ENCODE measurements around the gene NFYB.
"Not testable (repeated sequence)": the region's sequence is repeated elsewhere in the genome, so short reads cannot be mapped to it uniquely, and the experiment has no call there.

Gene NFYB

GRCh38 chr12:104172570-104172947, 34.5 kb upstream of the NFYB start:
- Histone ChIP-seq H3K4me1 (ENCODE audit: insufficient read depth, low read length) (no peaks in the 10 kb centered on the region), H3K4me3 (ENCODE audit: low read length) (no peak overlapping the region), H3K27ac (ENCODE audit: low read length) (no peak overlapping the region), H3K9ac (ENCODE audit: low read depth, low read length) (no peak overlapping the region), H3K36me3 (ENCODE audit: insufficient read depth, low read depth, low read length) (no peaks in the 10 kb centered on the region), H3K27me3 (ENCODE audit: insufficient read depth, low read length) (no peaks in the 10 kb centered on the region), H3K9me3 (ENCODE audit: insufficient read depth, low read depth, low read length) (no peaks in the 10 kb centered on the region)

GRCh38 chr12:104171785-104172569, 34.0 kb upstream of the NFYB start:
- Histone ChIP-seq H3K27me3 (ENCODE audit: insufficient read depth, low read length) (no peaks in the 10 kb centered on the region), H3K4me3 (ENCODE audit: low read length) (no peak overlapping the region), H3K27ac (ENCODE audit: low read length) (no peak overlapping the region)

GRCh38 chr12:104168596-104168995, 30.6 kb upstream of the NFYB start:
- Histone ChIP-seq H3K9ac (ENCODE audit: low read depth, low read length) (no peak overlapping the region), H3K4me3 (ENCODE audit: low read length) (no peak overlapping the region), H3K36me3 (ENCODE audit: insufficient read depth, low read depth, low read length) (no peaks in the 10 kb centered on the region), H3K9me3 (ENCODE audit: insufficient read depth, low read depth, low read length) (no peaks in the 10 kb centered on the region), H3K4me1 (ENCODE audit: insufficient read depth, low read length) (no peaks in the 10 kb centered on the region; the same call in 1 of the 2 replicates), H3K27ac (ENCODE audit: low read length) (no peak overlapping the region), H3K27me3 (ENCODE audit: insufficient read depth, low read length) (no peaks in the 10 kb centered on the region)

More at GRCh38 chr12:104171785-104172569, 34.0 kb upstream of the NFYB start:
- H3K36me3 ChIP-seq (ENCODE audit: insufficient read depth, low read depth, low read length) = no peaks in the 10 kb centered on the region
- H3K4me1 ChIP-seq (ENCODE audit: insufficient read depth, low read length) = no peaks in the 10 kb centered on the region
- no peaks in the 10 kb centered on the region for H3K9me3 ChIP-seq (ENCODE audit: insufficient read depth, low read depth, low read length)
- no peak overlapping the region for H3K9ac ChIP-seq (ENCODE audit: low read depth, low read length)

- H3K36me3 ChIP-seq (ENCODE audit: insufficient read depth, low read depth, low read length) = no peaks in the 10 kb centered on the region
- no peak overlapping the region for H3K4me3 ChIP-seq (ENCODE audit: low read length)
- H3K9ac ChIP-seq (ENCODE audit: low read depth, low read length) = no peak overlapping the region
Measured at GRCh38 chr12:104167519-104168458, 29.8 kb upstream of the NFYB start.

GRCh38 chr12:104166465-104166864, 28.5 kb upstream of the NFYB start:
- no peaks in the 10 kb centered on the region; the same call in 1 of the 2 replicates for H3K4me1 ChIP-seq (ENCODE audit: insufficient read depth, low read length)
- no peak overlapping the region for H3K9ac ChIP-seq (ENCODE audit: low read depth, low read length)
- H3K27me3 ChIP-seq (ENCODE audit: insufficient read depth, low read length) = no peaks in the 10 kb centered on the region
- H3K27ac ChIP-seq (ENCODE audit: low read length) = no peak overlapping the region
- H3K9me3 ChIP-seq (ENCODE audit: insufficient read depth, low read depth, low read length) = no peaks in the 10 kb centered on the region
- H3K4me3 ChIP-seq (ENCODE audit: low read length) = no peak overlapping the region
- H3K36me3 ChIP-seq (ENCODE audit: insufficient read depth, low read depth, low read length) = no peaks in the 10 kb centered on the region

More at GRCh38 chr12:104167519-104168458, 29.8 kb upstream of the NFYB start:
- no peaks in the 10 kb centered on the region for H3K27me3 ChIP-seq (ENCODE audit: insufficient read depth, low read length)
- H3K27ac ChIP-seq (ENCODE audit: low read length) = no peak overlapping the region
- no peaks in the 10 kb centered on the region for H3K9me3 ChIP-seq (ENCODE audit: insufficient read depth, low read depth, low read length)
- H3K4me1 ChIP-seq (ENCODE audit: insufficient read depth, low read length) = no peaks in the 10 kb centered on the region; the same call in 1 of the 2 replicates

GRCh38 chr12:104165801-104166200, 27.8 kb upstream of the NFYB start:
- Histone ChIP-seq H3K9ac (ENCODE audit: low read depth, low read length) (no peak overlapping the region), H3K9me3 (ENCODE audit: insufficient read depth, low read depth, low read length) (no peaks in the 10 kb centered on the region), H3K27me3 (ENCODE audit: insufficient read depth, low read length) (no peaks in the 10 kb centered on the region), H3K27ac (ENCODE audit: low read length) (no peak overlapping the region), H3K4me1 (ENCODE audit: insufficient read depth, low read length) (no peaks in the 10 kb centered on the region; the same call in 1 of the 2 replicates), H3K36me3 (ENCODE audit: insufficient read depth, low read depth, low read length) (no peaks in the 10 kb centered on the region), H3K4me3 (ENCODE audit: low read length) (no peak overlapping the region)

GRCh38 chr12:104164634-104165033, 26.6 kb upstream of the NFYB start:
- no peaks in the 10 kb centered on the region for H3K27me3 ChIP-seq (ENCODE audit: insufficient read depth, low read length)
- no peaks in the 10 kb centered on the region; the same call in 1 of the 2 replicates for H3K4me1 ChIP-seq (ENCODE audit: insufficient read depth, low read length)
- no peak overlapping the region for H3K27ac ChIP-seq (ENCODE audit: low read length)
- no peaks in the 10 kb centered on the region for H3K36me3 ChIP-seq (ENCODE audit: insufficient read depth, low read depth, low read length)
- no peak overlapping the region for H3K4me3 ChIP-seq (ENCODE audit: low read length)
- no peaks in the 10 kb centered on the region for H3K9me3 ChIP-seq (ENCODE audit: insufficient read depth, low read depth, low read length)
- H3K9ac ChIP-seq (ENCODE audit: low read depth, low read length) = no peak overlapping the region

GRCh38 chr12:104163631-104164030, 25.6 kb upstream of the NFYB start:
- no peak overlapping the region for H3K27ac ChIP-seq (ENCODE audit: low read length)
- no peak overlapping the region for H3K9ac ChIP-seq (ENCODE audit: low read depth, low read length)
- H3K36me3 ChIP-seq (ENCODE audit: insufficient read depth, low read depth, low read length) = no peaks in the 10 kb centered on the region
- H3K4me1 ChIP-seq (ENCODE audit: insufficient read depth, low read length) = no peaks in the 10 kb centered on the region; the same call in 1 of the 2 replicates
- no peaks in the 10 kb centered on the region for H3K9me3 ChIP-seq (ENCODE audit: insufficient read depth, low read depth, low read length)
- H3K27me3 ChIP-seq (ENCODE audit: insufficient read depth, low read length) = no peaks in the 10 kb centered on the region
- no peak overlapping the region for H3K4me3 ChIP-seq (ENCODE audit: low read length)

- not testable (repeated sequence) for H3K36me3 ChIP-seq (ENCODE audit: insufficient read depth, low read depth, low read length); H3K9ac ChIP-seq (ENCODE audit: low read depth, low read length); H3K27me3 ChIP-seq (ENCODE audit: insufficient read depth, low read length); H3K27ac ChIP-seq (ENCODE audit: low read length); H3K4me1 ChIP-seq (ENCODE audit: insufficient read depth, low read length); H3K4me3 ChIP-seq (ENCODE audit: low read length); H3K9me3 ChIP-seq (ENCODE audit: insufficient read depth, low read depth, low read length)
Measured at GRCh38 chr12:104163028-104163427, 25.0 kb upstream of the NFYB start.

- Histone ChIP-seq H3K27ac (ENCODE audit: low read length) (no peak overlapping the region), H3K9ac (ENCODE audit: low read depth, low read length) (no peak overlapping the region), H3K27me3 (ENCODE audit: insufficient read depth, low read length) (no peaks in the 10 kb centered on the region), H3K4me1 (ENCODE audit: insufficient read depth, low read length) (no peaks in the 10 kb centered on the region), H3K9me3 (ENCODE audit: insufficient read depth, low read depth, low read length) (no peaks in the 10 kb centered on the region), H3K4me3 (ENCODE audit: low read length) (no peak overlapping the region), H3K36me3 (ENCODE audit: insufficient read depth, low read depth, low read length) (no peaks in the 10 kb centered on the region)
Measured at GRCh38 chr12:104155711-104156555, 17.9 kb upstream of the NFYB start.

- Histone ChIP-seq H3K9me3 (ENCODE audit: insufficient read depth, low read depth, low read length) (no peaks in the 10 kb centered on the region), H3K4me3 (ENCODE audit: low read length) (no peak overlapping the region), H3K9ac (ENCODE audit: low read depth, low read length) (no peak overlapping the region), H3K4me1 (ENCODE audit: insufficient read depth, low read length) (no peaks in the 10 kb centered on the region), H3K27ac (ENCODE audit: low read length) (no peak overlapping the region), H3K27me3 (ENCODE audit: insufficient read depth, low read length) (no peaks in the 10 kb centered on the region), H3K36me3 (ENCODE audit: insufficient read depth, low read depth, low read length) (no peaks in the 10 kb centered on the region)
Measured at GRCh38 chr12:104154806-104155205, 16.8 kb upstream of the NFYB start.
